ENCODE measurements around the gene ABCC10.
A peak's percentile ranks its signal among the peaks of the same experiment; 100 is the strongest.
"Not testable (repeated sequence)": the region's sequence is repeated elsewhere in the genome, so short reads cannot be mapped to it uniquely, and the experiment has no call there.

ABCC10 gene

DNA sequence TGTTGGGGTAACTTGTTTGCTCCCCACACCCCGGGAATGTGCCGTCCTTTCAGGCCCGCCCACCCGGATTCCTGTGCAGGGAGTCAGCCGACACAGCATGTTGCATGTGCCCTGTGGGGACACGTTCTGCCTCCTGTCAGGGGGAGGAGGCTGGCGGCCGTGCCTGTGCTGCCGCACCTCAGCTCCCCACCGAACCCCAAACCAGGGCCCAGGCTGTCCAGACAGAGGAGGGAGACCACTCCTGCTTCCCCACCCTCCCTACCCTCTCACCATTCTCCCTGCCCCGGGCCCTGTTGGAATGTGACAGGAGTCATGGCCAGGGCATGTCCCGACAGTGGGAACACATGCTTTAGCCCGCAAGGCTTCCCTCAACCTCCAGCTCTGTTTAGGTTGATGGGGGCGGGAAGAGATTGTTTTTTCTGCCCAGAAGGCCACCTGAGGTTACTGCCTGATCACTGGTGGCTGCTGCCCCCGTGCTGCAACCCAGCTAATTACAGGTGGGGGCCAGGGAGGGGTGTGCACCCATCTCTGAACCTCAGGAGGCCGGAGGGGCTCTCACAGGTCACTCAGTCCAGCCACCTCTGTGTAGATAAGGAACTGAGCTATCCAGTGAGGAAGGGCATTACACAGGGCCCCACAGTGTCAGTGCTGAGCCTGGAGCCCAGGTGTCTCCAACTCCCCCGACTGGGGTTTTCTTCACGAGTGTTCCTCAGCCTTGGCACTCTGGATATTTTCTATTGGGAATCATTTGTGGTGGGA is 69.2 kb downstream of the ABCC10 start:
- TF ChIP-seq POLR2A (IDR thresholded peaks at IDR 0.05; ENCODE audit: low read length) (no peak), GATA1 (IDR thresholded peaks at IDR 0.05; ENCODE audit: low read depth, low read length) (no peak)
- peak; percentile 30 to 48 for DNase-seq

DNA sequence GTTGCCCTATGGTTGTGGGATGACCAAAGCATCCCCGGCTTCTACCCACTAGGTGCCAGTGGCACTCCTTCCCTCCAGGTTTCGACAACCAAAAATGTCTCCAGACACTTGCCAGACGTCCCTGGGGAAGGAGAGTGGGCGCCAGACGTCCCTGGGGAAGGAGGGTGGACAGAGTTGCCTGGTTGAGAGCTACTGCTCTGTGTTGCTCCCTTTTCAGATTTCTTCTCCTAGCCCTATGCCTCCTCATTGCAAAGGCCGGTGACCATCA is 69.7 kb downstream of the ABCC10 start:
- DNase-seq = no peak
- no peak for TF ChIP-seq GATA1 (IDR thresholded peaks at IDR 0.05; ENCODE audit: low read depth, low read length)

GRCh38 chr6:43497689-43498088 is 70.3 kb downstream of the ABCC10 start:
- no peak for TF ChIP-seq POLR2A (IDR thresholded peaks at IDR 0.05; ENCODE audit: low read length)
- no peak for TF ChIP-seq GATA1 (IDR thresholded peaks at IDR 0.05; ENCODE audit: low read depth, low read length)
- no peak for DNase-seq

DNA sequence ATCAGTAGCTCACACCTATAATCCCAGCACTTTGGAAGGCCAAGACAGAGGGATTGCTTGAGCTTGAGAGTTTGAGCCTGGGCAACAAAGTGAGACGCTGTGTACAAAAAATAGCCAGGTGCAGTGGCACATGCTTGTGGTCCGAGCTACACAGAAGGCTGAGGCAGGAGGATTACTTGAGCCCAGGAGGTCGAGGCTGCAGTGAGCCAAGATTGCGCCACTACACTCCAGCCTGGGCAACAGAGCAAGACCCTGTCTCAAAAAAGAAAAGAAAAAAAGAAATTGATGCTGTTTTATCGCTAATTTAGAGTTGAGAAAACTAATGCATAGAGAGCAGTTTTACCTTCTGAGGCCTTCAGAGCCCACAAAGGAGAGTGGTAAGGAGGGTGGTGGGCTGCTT is 71.0 kb downstream of the ABCC10 start:
- DNase-seq = not testable (repeated sequence)

- DNase-seq = no peak
- TF ChIP-seq POLR2A (IDR thresholded peaks at IDR 0.05; ENCODE audit: low read length) (no peak), GATA1 (IDR thresholded peaks at IDR 0.05; ENCODE audit: low read depth, low read length) (no peak)
Measured at GRCh38 chr6:43499028-43499815, 71.9 kb downstream of the ABCC10 start.

Measured in erythroblast (primary cell).